Type B pancreatic cell (in vitro differentiated cells): ENCODE data around the gene EHHADH. TPM values are rescaled to one million over a fixed set of nuclear protein-coding genes. Genes with fewer than 3 reads are reported as not detected.
A peak's percentile ranks its signal among the peaks of the same experiment; 100 is the strongest.

ENCODE experiments used
- DNase-seq: peaks from one replicate; pipeline ENCODE4 v3.0.0; 2021; ENCODE audit warnings: mixed read lengths; ENCODE audit not compliant: unreplicated experiment; ENCODE audit errors: extremely low spot score
- H3K27ac Mint-ChIP-seq: 2 replicates; pipeline ENCODE4 v1.8.0; 2021; ENCODE audit warnings: mild to moderate bottlenecking, mixed read lengths
- H3K27me3 Mint-ChIP-seq: 2 replicates; pipeline ENCODE4 v1.8.0; 2021; ENCODE audit warnings: mixed read lengths
- H3K36me3 Mint-ChIP-seq: 2 replicates; pipeline ENCODE4 v1.8.0; 2021; ENCODE audit warnings: mixed read lengths
- H3K4me1 Mint-ChIP-seq: one replicate; pipeline ENCODE4 v1.8.0; 2021; ENCODE audit warnings: mixed read lengths; ENCODE audit not compliant: unreplicated experiment
- H3K4me3 Mint-ChIP-seq: 2 replicates; pipeline ENCODE4 v1.8.0; 2021; ENCODE audit warnings: mild to moderate bottlenecking, mixed read lengths
- H3K9me3 Mint-ChIP-seq: 2 replicates; pipeline ENCODE4 v1.8.0; 2021; ENCODE audit warnings: mixed read lengths
- total RNA-seq: library from RNA; stranded (reverse); gene quantifications from 2 replicates; pipeline ENCODE4 v1.2.1, GENCODE V29; 2021; ENCODE audit warnings: low replicate concordance
- TF ChIP-seq, protein P1 (sequence below): fragments of 200-600 bp; sonication (generic); conservative IDR thresholded peaks from 2 replicates; pipeline ENCODE4 v1.5.0; 2021; ENCODE audit warnings: antibody characterized with exemption, mild to moderate bottlenecking

The EHHADH gene
- total RNA-seq, 1 donor from 2014 or later = 5.3 TPM

DNA sequence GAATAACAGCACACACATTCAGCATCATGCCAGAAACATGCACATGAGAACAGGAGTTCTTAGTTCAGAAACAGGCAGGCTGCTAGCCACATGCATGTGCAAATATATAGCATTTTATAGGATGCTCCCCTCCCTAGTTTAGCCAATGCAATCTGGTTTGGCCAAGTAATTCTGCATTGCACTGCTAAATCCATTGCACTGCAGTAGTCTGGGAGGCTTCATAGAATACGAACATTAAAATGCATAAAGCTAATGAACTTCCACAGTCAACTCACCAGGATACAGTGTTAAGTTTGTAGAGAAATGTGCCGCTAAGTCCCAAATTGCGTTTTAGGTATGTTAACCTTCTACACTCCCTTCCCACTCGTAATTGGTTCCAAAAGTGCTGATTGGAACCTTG is 41.8 kb downstream of the EHHADH start:
- Mint-ChIP-seq H3K4me1 (peaks cover 23% of the 10 kb centered on the region), H3K4me3 (no peak overlapping the region), H3K27ac (peak overlapping the region; percentile 92), H3K27me3 (no peaks in the 10 kb centered on the region), H3K9me3 (no peaks in the 10 kb centered on the region), H3K36me3 (peaks cover 4% of the 10 kb centered on the region)
- TF ChIP-seq, protein P1, sequence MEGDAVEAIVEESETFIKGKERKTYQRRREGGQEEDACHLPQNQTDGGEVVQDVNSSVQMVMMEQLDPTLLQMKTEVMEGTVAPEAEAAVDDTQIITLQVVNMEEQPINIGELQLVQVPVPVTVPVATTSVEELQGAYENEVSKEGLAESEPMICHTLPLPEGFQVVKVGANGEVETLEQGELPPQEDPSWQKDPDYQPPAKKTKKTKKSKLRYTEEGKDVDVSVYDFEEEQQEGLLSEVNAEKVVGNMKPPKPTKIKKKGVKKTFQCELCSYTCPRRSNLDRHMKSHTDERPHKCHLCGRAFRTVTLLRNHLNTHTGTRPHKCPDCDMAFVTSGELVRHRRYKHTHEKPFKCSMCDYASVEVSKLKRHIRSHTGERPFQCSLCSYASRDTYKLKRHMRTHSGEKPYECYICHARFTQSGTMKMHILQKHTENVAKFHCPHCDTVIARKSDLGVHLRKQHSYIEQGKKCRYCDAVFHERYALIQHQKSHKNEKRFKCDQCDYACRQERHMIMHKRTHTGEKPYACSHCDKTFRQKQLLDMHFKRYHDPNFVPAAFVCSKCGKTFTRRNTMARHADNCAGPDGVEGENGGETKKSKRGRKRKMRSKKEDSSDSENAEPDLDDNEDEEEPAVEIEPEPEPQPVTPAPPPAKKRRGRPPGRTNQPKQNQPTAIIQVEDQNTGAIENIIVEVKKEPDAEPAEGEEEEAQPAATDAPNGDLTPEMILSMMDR = no peak
- DNase-seq = no peak

DNA sequence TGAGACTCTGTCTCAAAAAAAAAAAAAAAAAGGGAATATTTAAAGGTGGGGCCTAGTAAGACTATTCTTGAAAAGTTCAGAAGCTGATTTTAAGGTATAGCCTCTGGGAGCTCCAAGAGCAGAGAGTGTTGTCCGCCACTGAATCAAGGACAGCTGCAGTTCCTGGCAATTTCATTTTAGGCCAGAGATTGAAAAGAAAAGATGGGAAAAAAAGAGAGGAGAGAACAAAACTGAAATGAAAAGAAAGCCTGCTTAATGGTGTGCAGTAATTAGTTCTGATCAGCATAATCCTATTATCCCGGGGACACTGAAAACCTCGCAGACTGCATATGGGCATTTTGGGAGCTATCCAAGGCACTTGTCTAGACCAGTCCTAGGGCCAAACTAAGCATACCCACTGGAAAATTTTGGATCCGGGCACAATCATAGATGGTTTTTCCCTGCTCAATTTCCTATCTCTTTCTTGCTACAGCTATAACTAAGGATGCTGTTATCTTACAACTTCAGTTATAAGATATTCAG is 43.2 kb downstream of the EHHADH start:
- H3K36me3 Mint-ChIP-seq = peaks cover 4% of the 10 kb centered on the region
- peaks cover 14% of the 10 kb centered on the region for H3K4me1 Mint-ChIP-seq
- no peaks in the 10 kb centered on the region for H3K9me3 Mint-ChIP-seq
- no peaks in the 10 kb centered on the region for H3K27me3 Mint-ChIP-seq
- DNase-seq = no peak
- no peak overlapping the region for H3K4me3 Mint-ChIP-seq
- TF ChIP-seq, protein P1 = no peak
- H3K27ac Mint-ChIP-seq = peak overlapping the region; percentile 92

DNA sequence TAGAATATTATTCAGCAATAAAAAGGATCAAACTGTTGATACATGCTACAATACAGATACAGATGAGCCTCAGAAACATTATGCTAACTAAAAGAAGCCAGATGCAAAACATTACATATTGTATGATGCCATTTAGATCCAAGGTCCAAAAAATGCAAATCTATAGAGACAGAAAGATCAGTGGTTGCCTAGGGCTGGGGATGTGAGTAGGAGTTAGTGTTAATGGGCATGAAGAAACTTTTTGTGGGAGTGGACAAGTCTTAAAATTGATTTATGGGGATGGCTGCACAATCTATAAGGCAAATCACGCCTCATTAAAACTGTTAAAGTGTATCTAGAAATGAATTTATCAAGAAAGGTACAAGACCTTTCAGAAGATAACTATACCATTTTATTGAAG is 45.0 kb downstream of the EHHADH start:
- H3K27ac Mint-ChIP-seq = no peak overlapping the region
- no peak overlapping the region for H3K4me3 Mint-ChIP-seq
- H3K4me1 Mint-ChIP-seq = peaks cover 14% of the 10 kb centered on the region
- no peaks in the 10 kb centered on the region for H3K27me3 Mint-ChIP-seq
- no peaks in the 10 kb centered on the region for H3K9me3 Mint-ChIP-seq
- peaks cover 4% of the 10 kb centered on the region for H3K36me3 Mint-ChIP-seq
- TF ChIP-seq, protein P1 = no peak
- DNase-seq = no peak

- DNase-seq = no peak
- Mint-ChIP-seq H3K4me3 (no peak overlapping the region), H3K27ac (peak overlapping the region; percentile 56), H3K27me3 (no peaks in the 10 kb centered on the region), H3K4me1 (peaks cover 14% of the 10 kb centered on the region), H3K36me3 (peaks cover 9% of the 10 kb centered on the region), H3K9me3 (no peaks in the 10 kb centered on the region)
- TF ChIP-seq, protein P1 = no peak
Measured at GRCh38 chr3:185207931-185208746, 45.7 kb downstream of the EHHADH start.

GRCh38 chr3:185207481-185207880 is 46.4 kb downstream of the EHHADH start:
- no peak overlapping the region for H3K4me3 Mint-ChIP-seq
- TF ChIP-seq, protein P1 = no peak
- peaks cover 14% of the 10 kb centered on the region for H3K4me1 Mint-ChIP-seq

More at GRCh38 chr3:185207481-185207880, 46.4 kb downstream of the EHHADH start:
- Mint-ChIP-seq H3K9me3 (no peaks in the 10 kb centered on the region), H3K27ac (no peak overlapping the region), H3K36me3 (peaks cover 9% of the 10 kb centered on the region), H3K27me3 (no peaks in the 10 kb centered on the region)
- no peak for DNase-seq
